ENCODE measurements around the gene XKR7. TPM values are rescaled to one million over a fixed set of nuclear protein-coding genes. Genes with fewer than 3 reads are reported as not detected.

Gene XKR7
- total RNA-seq, 1 donor from 2014 or later: 0.07 TPM

GRCh38 chr20:31923388-31924331, 44.3 kb upstream of the XKR7 start:
- peak overlapping the region; percentile 17 for H3K4me2 ChIP-seq
- Mint-ChIP-seq H3K36me3 (no peaks in the 10 kb centered on the region), H3K27ac (peak overlapping the region; percentile 76), H3K9me3 (peaks cover 2% of the 10 kb centered on the region), H3K27me3 (ENCODE audit: insufficient read depth, low read depth) (peaks cover 12% of the 10 kb centered on the region), H3K4me3 (no peak overlapping the region), H3K4me1 (peaks cover 25% of the 10 kb centered on the region)
- no peak for TF ChIP-seq CTCF (IDR thresholded peaks at IDR 0.05)
- no peak for TF ChIP-seq EZH2 (IDR thresholded peaks at IDR 0.05)
- no peak for TF ChIP-seq EZH2phosphoT487 (IDR thresholded peaks at IDR 0.05)
- H3K27ac ChIP-seq: no peak overlapping the region
- H3K4me1 ChIP-seq: peaks cover 8% of the 10 kb centered on the region
- H3F3A ChIP-seq (ENCODE audit: low read depth): peaks cover 3% of the 10 kb centered on the region
- H3K4me3 ChIP-seq: no peak overlapping the region
- no peaks in the 10 kb centered on the region for H3K79me2 ChIP-seq (ENCODE audit: low read depth)
- H3K36me3 ChIP-seq: no peaks in the 10 kb centered on the region
- no peaks in the 10 kb centered on the region for H4K20me1 ChIP-seq (ENCODE audit: low read depth)
- no peaks in the 10 kb centered on the region for H3K27me3 ChIP-seq
- no peaks in the 10 kb centered on the region for H3K9me3 ChIP-seq (ENCODE audit: low read depth)
- H3K9ac ChIP-seq: no peak overlapping the region
- peak; percentile 47 for DNase-seq (ENCODE audit: low spot score)
- H2AFZ ChIP-seq (replicated peaks): no peak overlapping the region

DNA sequence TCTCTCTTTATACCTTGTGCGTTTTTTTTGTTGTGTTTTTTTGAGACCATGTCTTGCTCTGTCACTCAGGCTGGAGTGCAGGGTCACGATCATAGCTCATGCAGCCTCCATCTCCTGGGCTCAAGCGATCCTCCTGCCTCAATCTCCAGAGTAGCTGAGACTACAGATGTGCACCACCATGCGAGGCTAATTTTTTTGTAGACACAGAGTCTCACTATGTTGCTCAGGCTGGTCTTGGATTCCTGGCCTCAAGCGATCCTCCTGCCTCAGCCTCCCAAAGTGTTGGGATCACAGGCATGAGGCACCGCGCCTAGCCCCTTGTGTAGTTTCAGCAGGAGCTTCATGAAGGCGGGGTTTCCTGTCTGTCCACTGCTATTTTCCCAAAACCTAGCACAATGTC, 43.4 kb upstream of the XKR7 start:
- H3K4me1 Mint-ChIP-seq: peaks cover 17% of the 10 kb centered on the region
- no peak for DNase-seq (ENCODE audit: low spot score)
- Histone ChIP-seq H3K27ac (no peak overlapping the region), H3K9ac (no peak overlapping the region), H4K20me1 (ENCODE audit: low read depth) (no peaks in the 10 kb centered on the region), H3K4me2 (no peak overlapping the region), H3K79me2 (ENCODE audit: low read depth) (no peaks in the 10 kb centered on the region), H3K4me1 (peaks cover 8% of the 10 kb centered on the region), H3F3A (ENCODE audit: low read depth) (peaks cover 3% of the 10 kb centered on the region), H2AFZ (replicated peaks) (no peak overlapping the region), H3K9me3 (ENCODE audit: low read depth) (no peaks in the 10 kb centered on the region), H3K4me3 (no peak overlapping the region), H3K36me3 (no peaks in the 10 kb centered on the region), H3K27me3 (no peaks in the 10 kb centered on the region)
- TF ChIP-seq CTCF (IDR thresholded peaks at IDR 0.05): no peak
- peaks cover 2% of the 10 kb centered on the region for H3K9me3 Mint-ChIP-seq
- no peak overlapping the region for H3K4me3 Mint-ChIP-seq
- H3K27me3 Mint-ChIP-seq (ENCODE audit: insufficient read depth, low read depth): peaks cover 11% of the 10 kb centered on the region
- H3K36me3 Mint-ChIP-seq: no peaks in the 10 kb centered on the region
- no peak overlapping the region for H3K27ac Mint-ChIP-seq

GRCh38 chr20:31925631-31926030, 42.3 kb upstream of the XKR7 start:
- H3K9me3 ChIP-seq (ENCODE audit: low read depth): no peaks in the 10 kb centered on the region
- DNase-seq (ENCODE audit: low spot score): no peak
- H3K79me2 ChIP-seq (ENCODE audit: low read depth): no peaks in the 10 kb centered on the region
- H3K27ac Mint-ChIP-seq: no peak overlapping the region
- peaks cover 12% of the 10 kb centered on the region for H3K4me1 Mint-ChIP-seq
- H3K27ac ChIP-seq: no peak overlapping the region
- peaks cover 8% of the 10 kb centered on the region for H3K4me1 ChIP-seq
- no peak overlapping the region for H3K4me3 ChIP-seq
- H3K4me2 ChIP-seq: no peak overlapping the region
- H3K36me3 Mint-ChIP-seq: no peaks in the 10 kb centered on the region
- no peaks in the 10 kb centered on the region for H3K36me3 ChIP-seq
- no peak overlapping the region for H3K9ac ChIP-seq
- no peak overlapping the region for H2AFZ ChIP-seq (replicated peaks)
- H3K9me3 Mint-ChIP-seq: peaks cover 2% of the 10 kb centered on the region
- H3K4me3 Mint-ChIP-seq: no peak overlapping the region
- H3K27me3 ChIP-seq: no peaks in the 10 kb centered on the region
- peaks cover 5% of the 10 kb centered on the region for H3K27me3 Mint-ChIP-seq (ENCODE audit: insufficient read depth, low read depth)
- TF ChIP-seq EZH2phosphoT487 (IDR thresholded peaks at IDR 0.05) (no peak), EZH2 (IDR thresholded peaks at IDR 0.05) (no peak), CTCF (IDR thresholded peaks at IDR 0.05) (no peak)
- no peaks in the 10 kb centered on the region for H4K20me1 ChIP-seq (ENCODE audit: low read depth)
- peaks cover 3% of the 10 kb centered on the region for H3F3A ChIP-seq (ENCODE audit: low read depth)

Data from neural progenitor cell (in vitro differentiated cells).